Dendritic cell treated with granulocyte-macrophage colony-stimulating factor and Interleukin-4, amounts not matched to agents 40 ng/mL and 50 ng/mL, for 4 days (primary cell): ENCODE data around the gene CRYAA.
"Not testable (repeated sequence)": the region's sequence is repeated elsewhere in the genome, so short reads cannot be mapped to it uniquely, and the experiment has no call there.

Experiments
- H3K27ac Mint-ChIP-seq: one replicate; pipeline ENCODE4 v1.8.0; 2022; ENCODE audit warnings: mild to moderate bottlenecking, mixed read lengths
- H3K27me3 Mint-ChIP-seq: one replicate; pipeline ENCODE4 v1.8.0; 2022; ENCODE audit warnings: mild to moderate bottlenecking, mixed read lengths
- H3K36me3 Mint-ChIP-seq: one replicate; pipeline ENCODE4 v1.8.0; 2022; ENCODE audit warnings: low read depth, mixed read lengths
- H3K4me1 Mint-ChIP-seq: one replicate; pipeline ENCODE4 v1.8.0; 2022; ENCODE audit warnings: low read depth, mixed read lengths
- H3K4me3 Mint-ChIP-seq: one replicate; pipeline ENCODE4 v1.8.0; 2022; ENCODE audit warnings: mild to moderate bottlenecking, moderate library complexity, mixed read lengths
- H3K9me3 Mint-ChIP-seq: one replicate; pipeline ENCODE4 v1.8.0; 2022; ENCODE audit warnings: mixed read lengths
- intact Hi-C: fragments of 100-400 bp; cut with micrococcal nuclease; formaldehyde crosslinking; loops from one replicate; pipeline ENCODE4 v1.15.0; 2022

The CRYAA gene, protein sequence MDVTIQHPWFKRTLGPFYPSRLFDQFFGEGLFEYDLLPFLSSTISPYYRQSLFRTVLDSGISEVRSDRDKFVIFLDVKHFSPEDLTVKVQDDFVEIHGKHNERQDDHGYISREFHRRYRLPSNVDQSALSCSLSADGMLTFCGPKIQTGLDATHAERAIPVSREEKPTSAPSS

DNA sequence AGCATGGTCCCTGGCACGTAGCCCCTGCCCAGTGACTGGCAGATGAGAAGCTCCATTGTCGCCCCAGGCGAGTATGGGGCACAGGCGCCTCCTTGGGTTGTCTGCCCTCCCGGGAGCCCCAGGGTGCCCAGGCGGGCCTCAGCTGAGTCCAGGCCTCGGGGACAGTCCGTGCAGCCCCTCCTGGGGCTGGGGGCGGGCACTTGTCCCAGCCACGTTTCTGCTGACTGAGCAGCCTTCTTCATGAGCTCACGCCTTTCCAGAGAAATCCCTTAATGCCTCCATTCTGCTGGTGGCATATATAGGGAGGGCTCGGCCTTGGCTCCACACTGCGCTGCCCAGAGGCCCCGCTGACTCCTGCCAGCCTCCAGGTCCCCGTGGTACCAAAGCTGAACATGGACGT is at the start of gene CRYAA:
TSS of gene CRYAA (plus strand) at position 301 of the 400 bp plus-strand sequence. CDS start at position 393, 92 bp downstream.
- H3K27ac Mint-ChIP-seq, intact Hi-C loops, H3K9me3 Mint-ChIP-seq, H3K36me3 Mint-ChIP-seq, H3K27me3 Mint-ChIP-seq, H3K4me1 Mint-ChIP-seq, H3K4me3 Mint-ChIP-seq: not testable (repeated sequence)

GRCh38 chr21:43130094-43130493 is 38.7 kb upstream of the CRYAA start:
- intact Hi-C loops, H3K27ac Mint-ChIP-seq, H3K4me3 Mint-ChIP-seq, H3K36me3 Mint-ChIP-seq, H3K4me1 Mint-ChIP-seq, H3K27me3 Mint-ChIP-seq, H3K9me3 Mint-ChIP-seq: not testable (repeated sequence)

DNA sequence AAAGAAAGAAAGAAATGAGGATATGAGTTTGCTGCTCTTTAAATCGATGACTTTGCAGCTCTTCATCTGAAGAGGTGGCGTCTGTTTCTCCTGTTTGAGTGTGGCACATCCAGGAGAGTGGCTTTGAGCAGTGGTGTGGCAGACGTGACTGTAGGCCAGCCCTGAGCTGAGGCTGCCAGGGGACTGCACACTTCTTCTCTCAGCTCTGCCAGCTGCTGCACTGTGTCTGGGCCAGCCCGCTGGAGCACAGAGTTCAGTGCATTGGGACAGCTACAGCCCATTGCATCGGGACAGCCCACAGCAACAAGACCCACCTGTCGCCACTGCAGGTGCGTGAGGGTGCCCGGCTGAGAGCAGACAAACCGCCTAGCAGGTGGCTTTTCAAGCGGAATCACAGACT is 34.3 kb upstream of the CRYAA start:
- H3K27me3 Mint-ChIP-seq, H3K4me1 Mint-ChIP-seq, H3K36me3 Mint-ChIP-seq, H3K27ac Mint-ChIP-seq, intact Hi-C loops, H3K4me3 Mint-ChIP-seq, H3K9me3 Mint-ChIP-seq: not testable (repeated sequence)

- H3K4me1 Mint-ChIP-seq, intact Hi-C loops, H3K9me3 Mint-ChIP-seq, H3K27ac Mint-ChIP-seq, H3K27me3 Mint-ChIP-seq, H3K36me3 Mint-ChIP-seq, H3K4me3 Mint-ChIP-seq: not testable (repeated sequence)
These were observed 29.9 kb upstream of the CRYAA start for GRCh38 chr21:43138944-43139343.

DNA sequence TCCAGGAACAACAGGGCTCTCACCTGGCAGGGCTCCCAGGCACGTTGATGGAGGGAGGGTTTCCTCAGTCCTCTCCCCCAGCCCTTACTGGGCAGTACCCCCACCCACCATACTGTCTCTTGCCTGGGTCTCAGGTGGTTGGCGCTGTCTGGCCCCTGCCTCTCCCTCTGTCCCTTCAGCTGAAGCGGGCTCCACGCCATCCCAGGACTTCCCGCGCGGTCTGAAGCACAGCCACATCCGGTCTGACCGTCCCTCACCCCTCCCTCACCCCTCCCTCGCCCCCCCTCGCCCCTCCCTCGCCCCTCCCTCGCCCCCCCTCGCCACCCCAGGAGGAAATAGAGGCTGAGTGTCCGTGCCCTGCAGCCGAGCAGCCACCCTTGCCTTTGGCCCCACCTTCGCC is 27.4 kb upstream of the CRYAA start:
- H3K4me1 Mint-ChIP-seq, H3K4me3 Mint-ChIP-seq, intact Hi-C loops, H3K9me3 Mint-ChIP-seq, H3K27ac Mint-ChIP-seq, H3K36me3 Mint-ChIP-seq, H3K27me3 Mint-ChIP-seq: not testable (repeated sequence)

DNA sequence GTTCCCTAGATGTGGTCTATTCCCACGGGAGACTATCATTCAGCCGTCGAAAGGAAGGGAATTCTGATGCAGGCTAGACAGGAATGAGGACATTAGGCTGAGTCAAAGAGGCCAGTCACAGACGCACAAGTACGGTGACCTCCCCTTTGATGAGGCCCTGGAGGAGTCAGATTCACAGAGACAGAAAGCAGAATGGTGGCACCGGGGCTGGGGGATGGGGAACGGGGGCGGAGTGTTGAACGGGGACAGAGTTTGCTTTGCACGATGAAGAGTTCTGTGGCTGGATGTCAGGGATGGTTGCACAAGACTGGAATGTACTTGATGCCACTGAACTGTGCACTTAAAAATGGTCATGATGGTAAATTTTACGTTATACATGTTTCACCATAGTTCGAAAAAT is 22.2 kb upstream of the CRYAA start:
- H3K4me3 Mint-ChIP-seq, H3K4me1 Mint-ChIP-seq, H3K27ac Mint-ChIP-seq, H3K9me3 Mint-ChIP-seq, intact Hi-C loops, H3K36me3 Mint-ChIP-seq, H3K27me3 Mint-ChIP-seq: not testable (repeated sequence)

DNA sequence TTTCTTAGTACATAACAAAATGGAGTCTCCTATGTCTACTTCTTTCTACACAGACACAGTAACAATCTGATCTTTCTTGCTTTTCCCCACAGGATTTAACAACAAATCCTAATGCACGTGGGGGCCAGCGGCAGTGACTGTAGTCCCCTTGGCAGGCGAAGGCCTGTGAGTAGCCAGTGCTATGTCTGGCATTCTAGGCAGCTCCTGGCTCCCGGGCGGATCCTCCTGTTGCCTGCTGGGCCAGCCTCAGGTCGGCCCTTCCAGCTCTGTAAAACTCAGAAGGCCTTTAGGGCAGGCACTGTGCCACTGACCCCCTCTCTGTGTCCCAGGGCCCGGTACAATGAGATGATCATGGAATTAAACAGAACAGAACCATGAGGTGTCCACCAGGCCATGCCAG is 20.8 kb upstream of the CRYAA start:
- H3K36me3 Mint-ChIP-seq, H3K27ac Mint-ChIP-seq, H3K4me1 Mint-ChIP-seq, H3K27me3 Mint-ChIP-seq, H3K9me3 Mint-ChIP-seq, intact Hi-C loops, H3K4me3 Mint-ChIP-seq: not testable (repeated sequence)

GRCh38 chr21:43149344-43149743 is 19.5 kb upstream of the CRYAA start:
- intact Hi-C loops, H3K27ac Mint-ChIP-seq, H3K4me1 Mint-ChIP-seq, H3K36me3 Mint-ChIP-seq, H3K4me3 Mint-ChIP-seq, H3K9me3 Mint-ChIP-seq, H3K27me3 Mint-ChIP-seq: not testable (repeated sequence)

DNA sequence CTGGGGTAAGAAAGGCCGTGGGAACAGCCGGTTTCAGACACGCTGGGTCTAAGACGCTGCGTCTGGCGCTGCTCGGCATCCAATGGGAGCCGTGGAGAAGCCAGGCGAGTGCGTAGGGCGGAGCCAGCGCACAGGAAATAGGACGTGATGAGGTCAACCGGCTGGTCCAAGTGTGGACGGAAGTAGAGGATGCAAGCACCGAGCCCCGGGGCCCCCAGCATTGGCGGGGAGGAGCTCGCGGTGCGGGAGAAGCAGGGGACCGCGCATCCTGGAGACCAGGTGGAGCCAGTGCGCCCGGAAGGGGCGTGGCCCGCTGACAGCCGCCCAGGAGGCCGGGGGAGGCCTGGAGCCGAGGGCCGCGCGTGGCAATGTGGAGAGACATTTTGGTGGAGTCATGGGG is 15.2 kb upstream of the CRYAA start:
- H3K36me3 Mint-ChIP-seq, H3K27ac Mint-ChIP-seq, intact Hi-C loops, H3K27me3 Mint-ChIP-seq, H3K4me1 Mint-ChIP-seq, H3K4me3 Mint-ChIP-seq, H3K9me3 Mint-ChIP-seq: not testable (repeated sequence)

- H3K4me1 Mint-ChIP-seq, H3K9me3 Mint-ChIP-seq, H3K27me3 Mint-ChIP-seq, H3K36me3 Mint-ChIP-seq, H3K4me3 Mint-ChIP-seq, H3K27ac Mint-ChIP-seq, intact Hi-C loops: not testable (repeated sequence)
These were observed 9.3 kb upstream of the CRYAA start for GRCh38 chr21:43159279-43160175.

GRCh38 chr21:43161826-43162707 is 6.7 kb upstream of the CRYAA start:
- H3K4me3 Mint-ChIP-seq, H3K27ac Mint-ChIP-seq, intact Hi-C loops: not testable (repeated sequence)

GRCh38 chr21:43162708-43163205 is 6.1 kb upstream of the CRYAA start:
- H3K27me3 Mint-ChIP-seq, H3K9me3 Mint-ChIP-seq, H3K4me3 Mint-ChIP-seq, H3K27ac Mint-ChIP-seq, intact Hi-C loops, H3K36me3 Mint-ChIP-seq, H3K4me1 Mint-ChIP-seq: not testable (repeated sequence)

More at GRCh38 chr21:43161826-43162707, 6.7 kb upstream of the CRYAA start:
- H3K27me3 Mint-ChIP-seq, H3K36me3 Mint-ChIP-seq, H3K4me1 Mint-ChIP-seq, H3K9me3 Mint-ChIP-seq: not testable (repeated sequence)

- H3K27me3 Mint-ChIP-seq, H3K4me3 Mint-ChIP-seq, H3K27ac Mint-ChIP-seq, H3K36me3 Mint-ChIP-seq, H3K4me1 Mint-ChIP-seq, intact Hi-C loops, H3K9me3 Mint-ChIP-seq: not testable (repeated sequence)
These were observed 4.0 kb upstream of the CRYAA start for GRCh38 chr21:43164823-43165222.

GRCh38 chr21:43165734-43166133 is 3.1 kb upstream of the CRYAA start:
- intact Hi-C loops, H3K4me3 Mint-ChIP-seq, H3K36me3 Mint-ChIP-seq, H3K9me3 Mint-ChIP-seq, H3K4me1 Mint-ChIP-seq, H3K27me3 Mint-ChIP-seq, H3K27ac Mint-ChIP-seq: not testable (repeated sequence)
